Activated CD4-positive, alpha-beta T cell treated with anti-CD3 and anti-CD28 coated beads, Interleukin-2, amount 10 ng/mL, durations not matched to agents 7 days and 5 days (primary cell): ENCODE data around the gene TBC1D2B. TPM values are rescaled to one million over a fixed set of nuclear protein-coding genes. Genes with fewer than 3 reads are reported as not detected.
"Not testable (repeated sequence)": the region's sequence is repeated elsewhere in the genome, so short reads cannot be mapped to it uniquely, and the experiment has no call there.

Source experiments
- CTCF ChIA-PET: fragments of 350-600 bp; sonication (Branson Sonifier 250); formaldehyde crosslinking; loops from one replicate; lab custom pipeline; 2021; ENCODE audit warnings: antibody characterized with exemption; lab: Charles Lee
- POLR2A ChIA-PET: fragments of 350-600 bp; sonication (Branson Sonifier 250); formaldehyde crosslinking; loops from one replicate; lab custom pipeline; 2021; ENCODE audit warnings: antibody characterized with exemption; lab: Charles Lee
- DNase-seq: peaks from one replicate; pipeline ENCODE4 v3.0.0-alpha.2; 2020
- H3K27ac Mint-ChIP-seq: one replicate; pipeline ENCODE4 v1.8.0; 2021; ENCODE audit warnings: mild to moderate bottlenecking, moderate library complexity, mixed read lengths
- H3K27me3 Mint-ChIP-seq: one replicate; pipeline ENCODE4 v1.8.0; 2021; ENCODE audit warnings: mixed read lengths
- H3K36me3 Mint-ChIP-seq: one replicate; pipeline ENCODE4 v1.8.0; 2021; ENCODE audit warnings: low read depth, mixed read lengths
- H3K4me1 Mint-ChIP-seq: one replicate; pipeline ENCODE4 v1.8.0; 2021; ENCODE audit warnings: mixed read lengths
- H3K4me3 Mint-ChIP-seq: one replicate; pipeline ENCODE4 v1.8.0; 2021; ENCODE audit warnings: mild to moderate bottlenecking, moderate library complexity, mixed read lengths
- H3K9me3 Mint-ChIP-seq: one replicate; pipeline ENCODE4 v1.8.0; 2021; ENCODE audit warnings: mixed read lengths
- total RNA-seq, 2 experiments: library from RNA; stranded (reverse); gene quantifications; one replicate each; pipeline ENCODE4 v1.2.3, GENCODE V29; 2021

Gene TBC1D2B
- total RNA-seq, 2 experiments from 2014 or later = 77.2 to 83.7 TPM

GRCh38 chr15:78000091-78000926 is 77.2 kb downstream of the TBC1D2B start:
- peaks cover 36% of the 10 kb centered on the region for H3K36me3 Mint-ChIP-seq
- POLR2A ChIA-PET = no interaction called here
- H3K4me3 Mint-ChIP-seq = no peak overlapping the region
- peak; percentile 86 for DNase-seq
- no peaks in the 10 kb centered on the region for H3K9me3 Mint-ChIP-seq
- CTCF ChIA-PET = interaction anchor here (0.6 to 2.2 kb wide), 13 partner anchors 35 to 312 kb away, joined by 3 to 27 read pairs (median 4); no protein-coding TSS in a partner anchor
- H3K4me1 Mint-ChIP-seq = peaks cover 14% of the 10 kb centered on the region
- no peak overlapping the region for H3K27ac Mint-ChIP-seq
- no peaks in the 10 kb centered on the region for H3K27me3 Mint-ChIP-seq

DNA sequence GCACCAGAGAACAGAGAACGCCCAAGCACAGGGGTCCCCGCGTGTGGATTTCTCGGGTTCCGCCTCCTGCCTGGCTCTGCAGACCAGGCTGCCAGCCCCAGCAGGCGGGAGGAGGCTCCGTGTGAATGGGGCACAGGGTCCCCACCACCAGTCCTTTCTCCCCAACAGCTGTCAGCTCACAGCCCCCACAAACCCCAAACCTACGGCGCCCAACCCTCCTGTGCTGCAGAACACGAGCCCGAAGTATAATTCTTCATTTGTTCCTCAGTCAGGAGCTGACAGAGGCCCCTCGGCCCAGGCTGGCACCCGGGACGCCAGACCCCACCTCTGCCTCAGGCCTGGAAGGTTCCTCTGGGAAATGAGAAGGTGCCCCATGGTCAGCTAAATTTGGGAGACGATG is 78.0 kb downstream of the TBC1D2B start:
- Mint-ChIP-seq H3K4me3 (no peak overlapping the region), H3K9me3 (no peaks in the 10 kb centered on the region), H3K27ac (no peak overlapping the region), H3K4me1 (peaks cover 14% of the 10 kb centered on the region), H3K36me3 (peaks cover 36% of the 10 kb centered on the region), H3K27me3 (no peaks in the 10 kb centered on the region)
- DNase-seq = no peak
- POLR2A ChIA-PET = no interaction called here
- CTCF ChIA-PET = interaction anchor here (1.1 to 2.2 kb wide), 11 partner anchors 35 to 312 kb away, joined by 3 to 27 read pairs (median 4); no protein-coding TSS in a partner anchor

DNA sequence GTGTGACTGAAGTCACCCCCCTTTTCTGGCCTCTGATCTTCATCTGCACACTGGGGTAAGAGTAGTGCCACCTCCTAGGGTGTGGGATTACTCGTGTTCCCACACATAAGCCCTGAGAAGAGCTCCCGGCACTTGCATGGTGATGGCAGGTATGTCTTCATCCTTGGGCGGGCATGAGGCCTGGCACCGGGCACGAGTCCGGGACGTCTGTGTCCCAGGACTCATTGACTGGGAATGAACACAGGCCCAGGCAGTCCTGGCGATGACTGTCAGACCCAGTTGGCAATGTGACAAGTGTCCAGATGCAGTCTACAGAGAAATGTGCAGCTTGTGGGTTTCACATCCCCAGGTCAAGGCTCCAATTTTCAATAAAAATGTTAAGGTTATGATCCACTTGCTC is 78.9 kb downstream of the TBC1D2B start:
- DNase-seq = no peak
- no peak overlapping the region for H3K4me3 Mint-ChIP-seq
- CTCF ChIA-PET = interaction anchor here (1.6 to 3.0 kb wide), 3 partner anchors 37 to 110 kb away, joined by 4 to 11 read pairs (median 6); no protein-coding TSS in a partner anchor
- POLR2A ChIA-PET = no interaction called here
- peaks cover 33% of the 10 kb centered on the region for H3K36me3 Mint-ChIP-seq
- no peak overlapping the region for H3K27ac Mint-ChIP-seq
- no peaks in the 10 kb centered on the region for H3K27me3 Mint-ChIP-seq
- no peaks in the 10 kb centered on the region for H3K9me3 Mint-ChIP-seq
- H3K4me1 Mint-ChIP-seq = peaks cover 22% of the 10 kb centered on the region

DNA sequence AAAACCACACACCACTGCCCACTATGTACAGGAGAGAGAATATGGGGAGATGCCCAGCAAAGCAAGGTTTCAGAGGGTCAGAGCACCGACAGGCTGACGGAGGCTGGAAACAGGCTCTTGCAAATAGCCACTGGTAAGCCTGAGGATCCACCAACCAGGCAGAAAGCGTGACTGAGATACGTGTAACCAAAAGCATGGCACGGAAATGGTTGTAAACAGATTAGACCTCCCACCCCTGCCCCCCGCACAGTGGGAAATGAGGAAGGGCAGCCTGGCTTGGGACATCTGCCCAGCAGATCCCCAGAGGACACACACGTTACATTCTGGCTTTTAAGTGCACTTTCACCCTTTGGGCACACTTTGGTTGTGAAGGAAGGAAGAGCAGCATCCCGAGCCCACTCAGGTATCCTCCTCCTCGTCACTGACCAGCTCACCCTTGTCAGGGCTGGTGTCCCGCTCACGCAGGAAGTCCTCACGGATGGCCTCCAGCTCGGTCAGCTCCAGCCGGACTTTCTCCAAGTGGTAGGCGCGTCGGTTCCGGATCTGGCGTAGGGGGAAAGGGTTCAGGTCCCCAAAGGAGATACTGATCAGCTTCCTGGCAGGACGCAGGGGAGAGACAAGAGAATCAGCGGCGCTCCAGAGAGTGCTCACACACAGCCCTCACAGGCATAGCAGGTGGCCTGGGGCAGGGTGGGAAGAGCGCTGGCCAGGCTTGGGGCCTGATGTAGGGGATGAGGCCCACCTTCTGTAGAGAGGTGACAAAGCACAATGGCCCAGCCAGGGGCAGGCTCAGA is 79.6 kb downstream of the TBC1D2B start:
- H3K9me3 Mint-ChIP-seq, DNase-seq, H3K4me3 Mint-ChIP-seq, H3K27ac Mint-ChIP-seq, H3K27me3 Mint-ChIP-seq, POLR2A ChIA-PET: not testable (repeated sequence)
- Mint-ChIP-seq H3K36me3 (peaks cover 28% of the 10 kb centered on the region), H3K4me1 (peaks cover 25% of the 10 kb centered on the region)
- CTCF ChIA-PET = interaction anchor here (3.0 kb wide), 1 partner anchor 110 kb away, joined by 11 read pairs; no protein-coding TSS in a partner anchor

- H3K27me3 Mint-ChIP-seq, H3K27ac Mint-ChIP-seq, H3K4me3 Mint-ChIP-seq, POLR2A ChIA-PET, DNase-seq, H3K9me3 Mint-ChIP-seq: not testable (repeated sequence)
- Mint-ChIP-seq H3K4me1 (peaks cover 25% of the 10 kb centered on the region), H3K36me3 (peaks cover 23% of the 10 kb centered on the region)
- CTCF ChIA-PET = interaction anchor here (3.0 kb wide), 1 partner anchor 111 kb away, joined by 11 read pairs; no protein-coding TSS in a partner anchor
These were observed 80.3 kb downstream of the TBC1D2B start for GRCh38 chr15:77997221-77997620.

- POLR2A ChIA-PET, DNase-seq, H3K27ac Mint-ChIP-seq, H3K4me3 Mint-ChIP-seq, H3K9me3 Mint-ChIP-seq, H3K27me3 Mint-ChIP-seq: not testable (repeated sequence)
- CTCF ChIA-PET = interaction anchor here (3.0 kb wide), 1 partner anchor 112 kb away, joined by 11 read pairs; no protein-coding TSS in a partner anchor
- Mint-ChIP-seq H3K36me3 (peaks cover 22% of the 10 kb centered on the region), H3K4me1 (peaks cover 25% of the 10 kb centered on the region)
These were observed 80.8 kb downstream of the TBC1D2B start for GRCh38 chr15:77996713-77997171.

- H3K9me3 Mint-ChIP-seq, H3K27me3 Mint-ChIP-seq, H3K4me3 Mint-ChIP-seq, DNase-seq, POLR2A ChIA-PET, H3K27ac Mint-ChIP-seq: not testable (repeated sequence)
- peaks cover 17% of the 10 kb centered on the region for H3K36me3 Mint-ChIP-seq
- H3K4me1 Mint-ChIP-seq = peaks cover 27% of the 10 kb centered on the region
- CTCF ChIA-PET = interaction anchor here (3.0 kb wide), 1 partner anchor 112 kb away, joined by 11 read pairs; no protein-coding TSS in a partner anchor
These were observed 81.3 kb downstream of the TBC1D2B start for GRCh38 chr15:77996226-77996625.

DNA sequence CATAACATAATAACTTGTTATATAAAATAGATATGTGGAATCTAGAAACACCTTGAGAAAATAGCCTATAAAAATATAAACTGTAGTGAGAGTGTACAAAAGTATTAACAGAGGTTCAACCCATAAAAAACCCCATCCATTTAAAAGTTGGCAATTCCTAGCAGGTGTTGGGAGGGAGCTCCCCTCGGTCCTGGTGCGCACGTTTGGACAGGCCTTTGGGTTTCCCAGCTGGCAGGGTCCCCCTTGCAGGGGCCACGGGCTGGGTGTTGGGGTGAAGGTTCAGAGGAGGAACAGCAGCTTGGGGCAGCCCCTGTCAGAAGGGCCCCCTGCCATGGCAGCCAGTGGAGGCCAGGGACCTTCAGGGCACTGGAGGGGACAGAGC is 82.0 kb downstream of the TBC1D2B start:
- H3K27me3 Mint-ChIP-seq, CTCF ChIA-PET, DNase-seq, POLR2A ChIA-PET, H3K27ac Mint-ChIP-seq, H3K9me3 Mint-ChIP-seq, H3K4me3 Mint-ChIP-seq: not testable (repeated sequence)
- Mint-ChIP-seq H3K4me1 (peaks cover 27% of the 10 kb centered on the region), H3K36me3 (peaks cover 11% of the 10 kb centered on the region)

GRCh38 chr15:77994893-77995536 is 82.5 kb downstream of the TBC1D2B start:
- POLR2A ChIA-PET, DNase-seq, CTCF ChIA-PET, H3K27ac Mint-ChIP-seq, H3K9me3 Mint-ChIP-seq, H3K4me3 Mint-ChIP-seq, H3K36me3 Mint-ChIP-seq, H3K27me3 Mint-ChIP-seq: not testable (repeated sequence)
- peaks cover 27% of the 10 kb centered on the region for H3K4me1 Mint-ChIP-seq

DNA sequence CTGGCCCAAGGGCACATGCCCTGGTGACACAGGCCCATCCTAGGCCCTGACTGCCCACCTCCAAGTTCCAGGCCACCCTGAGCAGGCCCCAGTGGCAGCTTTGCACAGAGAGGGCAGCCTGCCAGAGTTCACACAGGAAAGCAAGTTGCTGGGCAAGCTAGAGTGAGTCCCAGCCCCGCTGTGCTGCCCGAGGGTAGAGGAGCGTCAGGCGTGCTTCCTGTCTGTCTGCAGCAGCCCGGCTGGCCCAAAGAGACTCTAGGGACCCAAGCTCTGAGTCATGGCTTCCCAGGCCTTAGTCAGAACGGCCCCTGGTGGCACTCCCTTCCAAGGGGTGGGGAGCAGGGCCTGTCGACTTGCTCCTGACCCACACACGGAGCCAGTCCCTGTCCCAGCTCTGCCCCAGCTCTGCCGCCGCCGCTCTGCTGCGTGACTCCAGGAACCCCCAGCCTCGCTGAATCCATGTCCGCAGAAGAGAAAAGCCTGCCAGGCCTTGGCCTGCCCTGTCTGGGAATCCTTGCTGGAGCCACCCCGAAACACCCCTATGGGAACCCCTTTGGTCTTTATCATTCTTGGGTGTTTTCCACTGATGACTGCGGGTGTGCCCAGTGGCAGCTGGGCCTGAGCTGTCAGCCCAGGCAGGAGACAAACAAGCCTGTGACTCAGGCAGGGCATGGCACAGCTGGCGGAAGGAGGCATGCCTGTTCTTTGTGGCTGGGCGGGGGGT is 83.4 kb downstream of the TBC1D2B start:
- H3K27ac Mint-ChIP-seq = peak overlapping the region; percentile 46

DNA sequence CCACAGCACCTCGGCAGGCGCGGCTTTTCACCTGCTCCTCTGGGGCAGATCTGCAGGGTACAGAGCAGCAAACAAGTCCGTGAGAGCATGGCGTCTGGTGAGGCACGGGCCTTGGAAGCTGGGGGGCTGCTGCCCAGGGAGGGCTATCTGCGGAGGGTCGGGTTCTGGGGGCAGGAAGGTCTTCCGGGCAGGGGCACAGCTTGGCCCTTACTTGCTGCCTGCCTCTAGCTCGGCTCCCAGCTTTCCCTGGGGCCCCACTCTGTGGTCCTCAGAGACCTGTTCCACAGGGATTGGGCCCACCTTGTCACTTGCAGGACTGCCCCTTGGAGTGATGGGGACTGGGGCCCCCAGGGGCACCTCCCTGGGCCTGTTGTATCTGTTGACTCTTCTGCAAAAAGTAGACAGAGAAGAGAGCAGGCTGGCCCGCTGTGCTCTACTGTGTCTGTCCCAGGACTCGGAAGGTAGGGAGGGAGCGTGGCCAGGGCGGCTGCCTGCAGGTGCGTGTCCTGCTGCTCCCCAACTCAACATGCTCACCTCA is 84.1 kb downstream of the TBC1D2B start:
- Mint-ChIP-seq H3K36me3 (peaks cover 4% of the 10 kb centered on the region), H3K27me3 (no peaks in the 10 kb centered on the region), H3K27ac (peak overlapping the region; percentile 46), H3K4me3 (no peak overlapping the region), H3K4me1 (peaks cover 32% of the 10 kb centered on the region), H3K9me3 (no peaks in the 10 kb centered on the region)
- CTCF ChIA-PET = no interaction called here
- POLR2A ChIA-PET = no interaction called here
- DNase-seq = no peak

More for the DNA sequence above, 83.4 kb downstream of the TBC1D2B start:
- H3K4me3 Mint-ChIP-seq, DNase-seq, H3K9me3 Mint-ChIP-seq, CTCF ChIA-PET, POLR2A ChIA-PET, H3K36me3 Mint-ChIP-seq, H3K27me3 Mint-ChIP-seq: not testable (repeated sequence)
- peaks cover 29% of the 10 kb centered on the region for H3K4me1 Mint-ChIP-seq
